GM21619 (cell line): ENCODE data around the gene ANKRD2.

ENCODE experiments used
- ATAC-seq: cut with Tn5 transposase; IDR thresholded peaks from one replicate; pipeline ENCODE4 v1.9.1; 2021; ENCODE audit not compliant: unreplicated experiment

ANKRD2 gene

DNA sequence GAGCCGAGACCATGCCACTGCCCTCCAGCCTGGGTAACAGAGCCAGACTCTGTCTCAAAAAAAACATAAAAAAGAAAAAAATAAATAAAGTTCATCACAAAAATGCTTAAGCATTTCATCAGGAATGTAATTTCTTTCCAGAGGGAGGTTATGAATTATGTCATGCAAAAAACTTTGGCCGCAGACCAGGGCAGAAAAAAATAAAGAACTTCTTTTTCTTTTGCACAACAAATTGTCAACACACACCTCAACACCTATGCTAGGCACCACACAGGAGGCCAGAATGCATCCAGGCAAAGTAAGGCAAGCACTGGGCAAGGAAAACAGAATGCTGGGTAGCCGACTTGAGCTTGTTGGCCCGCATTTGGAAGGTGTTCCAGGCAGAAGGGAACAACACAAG lies 20.8 kb downstream of the ANKRD2 start:
- no peak for ATAC-seq

DNA sequence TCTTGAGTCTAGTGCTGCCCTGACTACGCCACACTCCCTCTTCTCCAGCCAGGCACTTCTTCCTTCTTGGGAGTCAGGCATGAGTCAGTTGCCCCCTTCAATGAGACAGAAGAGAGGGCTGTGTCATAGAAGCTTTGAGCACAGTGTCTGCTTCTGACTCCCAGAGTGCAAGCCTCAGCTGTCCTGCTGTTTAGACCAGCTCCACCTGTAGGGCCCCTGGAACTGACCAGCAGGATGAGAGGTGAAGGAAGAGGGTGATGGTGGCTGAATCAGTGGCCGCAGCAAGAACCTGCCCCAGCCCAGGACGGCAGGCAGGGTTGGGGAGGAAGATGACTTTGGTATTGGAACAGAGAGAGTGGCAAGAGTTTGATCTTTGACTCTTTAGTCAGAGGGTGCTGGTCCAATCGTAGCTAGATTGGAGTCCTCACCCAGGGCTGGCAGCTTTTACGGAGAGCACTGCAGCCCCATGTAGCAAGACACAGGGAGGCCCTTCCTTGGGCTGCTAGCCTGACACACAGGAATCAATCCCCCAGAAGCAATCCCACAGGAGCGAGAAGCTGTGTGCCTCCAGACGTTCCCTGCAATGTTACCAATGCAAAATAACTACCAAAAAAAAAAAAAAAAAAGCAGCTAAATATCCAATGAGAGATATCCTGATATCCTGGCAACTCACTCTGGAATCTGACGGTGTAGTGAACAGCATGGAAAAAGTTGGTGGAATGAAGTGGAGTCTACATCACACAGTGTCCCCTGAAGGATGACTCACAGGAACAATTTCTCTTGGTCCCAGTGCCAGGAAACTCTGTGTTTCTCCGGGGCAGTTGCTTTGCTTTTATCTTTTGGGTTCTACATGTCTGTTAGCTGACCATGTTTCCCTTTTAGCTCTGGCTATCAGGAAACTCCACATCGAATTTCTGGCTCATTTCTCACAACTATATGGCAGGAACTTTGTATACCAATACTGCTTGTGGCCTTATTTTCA lies 23.8 kb downstream of the ANKRD2 start:
- ATAC-seq: no peak

DNA sequence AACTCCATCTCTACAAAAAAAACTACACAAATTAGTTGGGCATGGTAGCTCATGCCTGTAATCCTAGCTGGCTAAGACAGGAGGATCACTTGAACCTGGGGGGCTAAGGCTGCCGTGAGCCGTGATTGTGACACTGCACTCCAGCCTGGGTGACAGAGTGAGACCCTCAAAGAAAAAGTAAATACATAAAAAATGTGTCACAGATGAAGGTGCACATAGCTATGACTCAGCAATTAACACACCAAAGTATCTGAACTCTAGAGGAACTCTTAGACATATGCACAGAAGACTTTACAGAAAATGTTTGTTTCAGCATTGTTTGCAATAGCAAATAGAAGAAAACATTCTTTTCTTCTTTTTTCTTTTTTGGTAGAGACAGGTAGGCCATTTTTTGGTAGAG lies 25.2 kb downstream of the ANKRD2 start:
- no peak for ATAC-seq

DNA sequence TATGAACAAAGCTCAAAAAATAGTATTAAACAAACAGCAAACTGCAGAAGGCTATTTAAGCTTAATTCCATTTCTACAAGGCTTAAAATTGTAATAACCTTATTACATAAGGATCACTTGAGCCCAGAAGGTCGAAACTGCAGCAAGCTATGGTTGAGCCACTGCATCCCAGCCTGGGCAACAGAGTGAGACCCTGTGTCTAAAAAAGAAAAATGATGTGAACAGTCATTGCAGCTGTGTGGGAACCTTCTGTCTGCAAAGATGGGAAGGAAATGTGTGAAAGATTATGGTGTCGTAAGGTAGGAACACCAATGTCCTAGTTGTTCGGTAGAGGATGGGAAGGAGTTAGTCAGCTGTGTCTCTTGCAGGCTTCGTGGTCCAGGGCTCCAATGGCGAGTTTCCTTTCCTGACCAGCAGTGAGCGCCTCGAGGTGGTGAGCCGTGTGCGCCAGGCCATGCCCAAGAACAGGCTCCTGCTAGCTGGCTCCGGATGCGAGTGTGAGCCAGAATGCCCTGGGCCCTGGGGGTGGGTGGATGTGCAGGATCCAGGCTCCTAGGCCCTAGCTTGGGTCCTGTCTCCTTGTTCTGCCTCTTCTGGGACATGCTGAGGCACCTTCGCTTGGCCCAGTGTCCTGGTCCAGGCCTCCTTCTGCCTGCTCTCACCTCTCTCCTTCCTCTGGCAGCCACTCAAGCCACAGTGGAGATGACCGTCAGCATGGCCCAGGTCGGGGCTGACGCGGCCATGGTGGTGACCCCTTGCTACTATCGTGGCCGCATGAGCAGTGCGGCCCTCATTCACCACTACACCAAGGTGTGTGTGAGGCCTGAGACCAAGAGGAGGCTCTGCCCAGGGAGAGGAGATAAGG lies 26.1 kb downstream of the ANKRD2 start:
- ATAC-seq: no peak

DNA sequence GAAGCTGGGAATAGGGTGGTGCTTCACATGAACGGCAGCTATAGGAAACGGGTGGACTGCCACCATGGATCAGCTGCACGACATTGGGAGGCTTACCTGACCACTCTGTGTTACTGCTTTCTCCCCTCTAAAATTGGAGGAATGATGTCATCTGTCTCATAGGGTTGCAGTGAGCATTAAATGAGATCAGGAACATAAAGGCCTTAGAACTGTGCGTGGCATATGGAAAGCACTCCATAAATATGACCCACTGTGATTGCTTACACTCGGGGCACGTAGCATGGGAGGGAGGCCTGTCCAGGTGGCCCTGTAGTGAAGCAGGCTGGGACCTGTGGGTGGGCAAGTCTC lies 26.7 kb downstream of the ANKRD2 start:
- no peak for ATAC-seq

DNA sequence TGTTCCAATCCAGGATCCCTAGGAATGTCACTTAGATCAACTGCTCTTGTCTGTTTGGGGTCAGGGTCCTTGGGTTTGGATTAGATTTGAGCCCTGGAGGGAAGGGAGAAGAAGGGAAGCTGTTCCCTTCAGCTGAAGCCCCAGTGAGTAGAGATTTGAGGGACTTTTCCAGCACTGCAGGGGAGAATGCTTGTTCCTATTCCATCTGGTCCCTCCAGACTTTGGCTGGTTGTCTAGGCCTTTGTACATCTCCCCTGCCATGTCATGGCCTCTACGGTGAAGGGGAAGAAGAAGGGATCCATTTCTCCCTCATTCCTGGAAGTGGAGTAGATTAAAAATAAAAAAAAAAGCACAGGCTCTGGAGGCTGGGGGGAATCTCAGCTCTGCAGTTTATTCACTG lies 28.0 kb downstream of the ANKRD2 start:
- ATAC-seq: no peak

DNA sequence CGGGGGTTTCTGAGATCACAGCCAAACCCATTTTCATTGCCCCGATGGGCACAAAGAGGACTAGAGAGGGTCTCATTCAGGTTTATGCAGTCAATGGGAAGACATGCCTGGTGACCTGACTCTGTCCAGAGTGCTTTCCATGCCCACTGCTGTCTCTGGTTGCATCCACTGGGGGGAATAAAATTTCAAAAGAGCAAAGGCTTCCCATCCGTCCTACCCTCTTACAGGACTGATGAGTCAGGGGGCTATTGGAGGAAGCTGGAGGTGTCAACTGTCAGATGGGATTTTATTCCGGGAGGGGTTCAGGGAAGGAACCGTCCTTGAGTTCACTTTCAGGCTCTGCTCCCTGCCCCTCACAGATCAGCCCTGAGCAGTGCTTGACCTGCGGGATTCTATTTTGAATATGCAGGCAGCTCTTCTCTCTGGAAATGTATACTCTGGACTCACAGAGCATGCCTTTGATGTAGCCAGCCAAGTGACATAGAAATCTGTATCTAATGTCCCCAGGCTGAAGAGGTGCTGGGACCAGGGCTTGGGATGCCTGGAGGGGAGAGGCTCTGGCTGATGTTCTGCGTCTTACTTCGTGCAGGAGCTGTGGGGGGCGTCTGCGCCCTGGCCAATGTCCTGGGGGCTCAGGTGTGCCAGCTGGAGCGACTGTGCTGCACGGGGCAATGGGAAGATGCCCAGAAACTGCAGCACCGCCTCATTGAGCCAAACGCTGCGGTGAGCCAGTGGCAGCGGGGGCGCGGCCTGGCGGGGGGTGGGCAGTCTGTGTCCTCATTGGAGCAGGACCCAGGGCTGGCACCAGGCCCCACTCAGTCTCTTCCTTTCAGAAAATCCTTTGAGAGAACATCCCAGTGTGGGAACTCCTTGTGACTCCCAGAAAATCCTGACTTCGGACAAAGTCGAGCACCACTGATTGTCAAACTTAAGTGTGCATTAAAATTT lies 29.0 kb downstream of the ANKRD2 start:
- no peak for ATAC-seq

DNA sequence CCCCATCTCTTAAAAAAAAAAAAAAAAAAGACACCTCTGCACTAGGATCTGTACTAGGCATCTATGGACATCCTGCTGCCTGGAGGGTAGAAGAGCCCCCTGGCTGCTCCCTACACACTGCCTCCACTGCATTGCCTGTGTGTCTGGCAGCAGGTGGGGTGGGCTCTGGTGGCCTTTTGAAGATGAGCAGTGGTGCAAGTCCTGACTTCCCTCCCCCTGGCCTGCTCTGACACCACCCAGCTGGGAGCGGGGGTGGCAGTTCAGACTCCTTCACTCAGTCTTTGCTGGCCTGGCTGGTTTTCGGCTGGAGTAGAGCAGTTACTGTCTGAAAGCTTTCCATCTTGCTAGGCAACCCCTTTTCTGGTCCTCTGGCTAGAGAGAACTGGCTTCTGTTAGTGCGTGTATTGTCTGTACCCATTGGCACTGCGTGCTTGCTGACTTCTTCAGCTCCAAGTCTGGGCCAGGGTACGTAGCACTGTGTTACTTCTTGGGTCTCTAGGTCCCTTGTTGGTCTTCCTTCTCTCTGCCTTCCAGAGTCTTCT lies 34.6 kb downstream of the ANKRD2 start:
- ATAC-seq: no peak

DNA sequence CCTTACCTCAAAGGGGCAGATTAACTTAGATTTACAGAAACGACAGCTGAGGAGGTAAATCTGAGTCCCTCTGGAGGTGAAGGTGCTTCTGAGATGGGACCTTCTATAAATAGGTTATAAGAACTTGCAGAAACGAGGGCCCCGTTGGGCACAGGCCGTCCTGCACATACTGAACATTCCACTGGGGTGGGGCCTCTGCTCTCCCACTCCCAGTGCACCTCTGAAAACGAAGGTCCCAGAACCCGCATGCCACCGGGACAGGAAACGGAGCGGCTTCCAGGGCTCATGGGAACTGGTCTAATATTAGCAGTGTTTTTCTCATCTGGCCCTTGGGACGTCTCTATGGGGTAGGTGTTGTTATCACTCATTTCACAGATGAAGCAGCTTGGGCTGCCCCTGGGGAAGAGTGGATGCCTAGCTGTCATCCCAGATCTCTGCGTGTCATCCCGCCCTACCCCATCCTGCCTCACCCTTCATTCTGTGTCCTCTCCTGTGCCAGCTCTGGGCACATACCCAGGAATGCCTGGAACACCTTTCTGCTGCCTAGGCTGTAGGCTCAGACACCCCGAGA lies 36.5 kb downstream of the ANKRD2 start:
- ATAC-seq: no peak

DNA sequence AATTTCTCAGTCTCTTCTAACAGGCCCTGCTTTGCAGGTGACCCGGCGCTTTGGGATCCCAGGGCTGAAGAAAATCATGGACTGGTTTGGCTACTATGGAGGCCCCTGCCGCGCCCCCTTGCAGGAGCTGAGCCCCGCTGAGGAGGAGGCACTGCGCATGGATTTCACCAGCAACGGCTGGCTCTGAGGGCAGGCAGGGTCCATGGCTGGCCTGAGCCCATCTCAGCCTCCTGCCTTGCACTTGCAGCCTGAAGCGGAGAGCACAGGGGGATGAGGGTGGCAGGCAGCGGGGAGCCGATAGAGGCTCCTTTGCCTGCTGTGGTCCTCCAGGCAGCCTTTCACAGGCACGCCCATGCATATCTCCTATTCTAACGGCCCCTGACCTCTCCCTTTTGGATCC lies 38.9 kb downstream of the ANKRD2 start:
- no peak for ATAC-seq

DNA sequence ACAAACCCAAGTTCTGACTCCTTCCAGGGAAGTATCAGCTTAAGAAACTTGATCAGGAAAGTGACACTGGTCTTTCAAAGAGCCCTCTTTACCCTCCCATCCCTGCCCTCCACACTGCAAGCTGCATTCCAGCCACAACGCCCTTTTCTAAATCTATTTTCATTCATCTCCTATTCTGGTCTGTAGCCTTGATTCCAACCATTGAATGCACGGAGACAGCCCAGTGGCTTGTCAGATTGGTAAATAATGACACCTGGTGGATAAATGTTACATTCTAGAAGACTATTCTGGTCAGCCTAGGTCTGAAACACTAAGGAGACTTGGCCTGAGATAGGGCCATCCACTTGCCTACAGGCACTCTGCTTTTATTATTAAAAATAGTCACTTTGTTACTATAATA lies 39.8 kb downstream of the ANKRD2 start:
- ATAC-seq: no peak

DNA sequence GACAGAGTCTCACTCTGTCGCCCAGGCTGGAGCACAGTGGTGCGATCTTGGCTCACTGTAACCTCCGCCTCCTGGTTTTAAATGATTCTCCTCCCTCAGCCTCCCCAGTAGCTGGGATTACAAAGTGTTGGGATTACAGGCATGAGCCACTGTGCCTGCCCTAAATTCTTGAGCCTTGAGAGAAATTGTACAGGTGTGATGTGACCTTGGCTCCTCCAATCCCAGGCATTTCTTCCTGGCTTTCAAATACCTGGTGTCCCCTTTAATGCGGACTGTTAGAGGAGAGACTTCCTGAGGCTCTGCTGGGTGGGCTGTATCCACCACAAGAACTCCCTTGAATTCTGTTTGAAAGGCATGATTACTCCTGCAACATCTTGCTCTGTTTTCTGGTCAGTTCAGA lies 45.7 kb downstream of the ANKRD2 start:
- ATAC-seq: no peak

DNA sequence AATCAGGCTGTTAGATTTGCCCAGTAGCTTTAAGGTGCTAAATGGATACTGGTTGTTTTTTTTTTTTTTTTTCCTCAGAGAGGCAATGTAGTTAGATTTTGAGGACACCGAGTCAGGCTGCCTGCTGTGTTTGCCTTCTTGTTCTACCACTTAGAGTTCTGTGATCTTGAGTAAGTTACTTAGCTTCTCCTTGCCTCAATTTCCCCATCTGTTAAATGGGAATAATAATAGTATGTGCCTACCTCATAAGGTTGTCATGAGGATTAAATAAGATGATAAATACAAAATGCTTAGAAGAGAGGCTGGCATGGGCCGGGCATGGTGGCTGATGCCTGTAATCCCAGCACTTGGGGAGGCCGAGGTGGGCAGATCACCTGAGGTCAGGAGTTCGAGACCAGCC lies 46.2 kb downstream of the ANKRD2 start:
- ATAC-seq: no peak

DNA sequence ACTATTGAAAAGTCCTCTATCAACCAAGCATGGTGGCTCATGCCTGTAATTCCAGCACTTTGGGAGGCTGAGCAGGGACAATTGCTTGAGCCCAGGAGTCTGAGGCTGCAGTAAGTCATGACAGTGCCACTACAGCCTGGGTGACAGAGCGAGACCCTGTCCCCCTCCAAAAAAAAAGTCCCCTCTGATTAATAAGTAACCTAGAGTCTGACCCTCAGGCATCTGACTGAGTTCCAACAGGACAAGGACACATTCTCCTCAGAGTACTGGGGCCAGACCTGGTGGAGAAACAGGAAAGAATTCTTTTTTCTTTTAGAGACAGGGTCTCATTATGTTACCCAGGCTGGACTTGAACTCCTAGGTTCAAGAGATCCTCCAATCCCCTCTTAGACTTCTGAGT lies 50.7 kb downstream of the ANKRD2 start:
- no peak for ATAC-seq

DNA sequence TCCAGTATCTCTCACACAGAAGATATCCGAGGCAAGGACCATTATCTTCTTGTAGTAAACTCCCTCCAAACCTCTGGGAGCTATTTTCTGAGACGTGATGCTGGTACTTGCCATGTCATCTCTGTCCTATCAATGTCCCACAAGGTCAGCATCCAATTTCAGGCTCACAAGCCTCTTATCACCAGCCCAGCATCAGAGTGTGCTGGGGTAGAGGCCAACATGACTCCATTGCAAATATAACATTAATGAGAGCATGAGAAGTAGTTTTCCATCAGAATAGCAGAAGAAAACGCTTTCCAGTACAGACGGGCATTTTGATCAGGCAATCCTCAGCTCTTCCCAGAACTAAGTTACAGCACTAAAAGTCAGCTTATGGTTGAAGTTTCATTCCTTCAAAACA lies 55.2 kb downstream of the ANKRD2 start:
- ATAC-seq: no peak

DNA sequence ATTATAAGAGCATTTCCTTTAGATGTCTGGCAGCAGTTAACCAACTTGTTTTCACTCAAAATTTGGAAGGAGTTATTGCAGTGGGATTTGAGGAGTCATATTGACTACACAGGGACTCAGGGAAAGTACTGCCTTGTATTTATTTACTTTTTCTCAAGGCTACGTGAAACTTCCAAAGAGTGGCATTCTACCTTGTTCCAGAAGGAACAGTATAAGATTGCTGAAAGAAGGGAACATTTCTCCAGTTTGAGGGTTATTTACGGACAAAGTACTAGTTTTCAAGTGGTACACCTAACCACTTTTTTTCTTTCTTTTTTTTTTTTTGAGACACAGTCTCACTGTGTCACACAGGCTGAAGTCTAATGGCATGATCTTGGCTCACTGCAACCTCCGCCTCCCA lies 55.6 kb downstream of the ANKRD2 start:
- ATAC-seq: no peak

DNA sequence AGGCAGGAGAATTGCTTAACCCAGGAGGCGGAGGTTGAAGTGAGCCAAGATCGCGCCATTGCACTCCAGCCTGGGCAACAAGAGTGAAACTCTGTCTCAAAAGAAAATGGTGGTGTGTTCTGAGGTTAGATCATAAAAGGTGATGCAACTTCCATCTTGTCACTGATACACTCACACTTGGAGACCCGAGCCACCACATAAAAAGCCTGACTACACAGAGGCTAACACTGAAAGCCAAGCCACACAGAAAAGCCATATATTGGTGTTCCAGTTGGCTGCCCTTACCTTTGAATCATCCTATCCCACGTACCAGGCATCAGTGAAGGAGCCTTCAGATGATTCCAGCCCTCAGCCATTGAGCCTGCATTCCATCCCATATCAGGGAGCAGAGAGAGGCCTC lies 56.7 kb downstream of the ANKRD2 start:
- no peak for ATAC-seq

DNA sequence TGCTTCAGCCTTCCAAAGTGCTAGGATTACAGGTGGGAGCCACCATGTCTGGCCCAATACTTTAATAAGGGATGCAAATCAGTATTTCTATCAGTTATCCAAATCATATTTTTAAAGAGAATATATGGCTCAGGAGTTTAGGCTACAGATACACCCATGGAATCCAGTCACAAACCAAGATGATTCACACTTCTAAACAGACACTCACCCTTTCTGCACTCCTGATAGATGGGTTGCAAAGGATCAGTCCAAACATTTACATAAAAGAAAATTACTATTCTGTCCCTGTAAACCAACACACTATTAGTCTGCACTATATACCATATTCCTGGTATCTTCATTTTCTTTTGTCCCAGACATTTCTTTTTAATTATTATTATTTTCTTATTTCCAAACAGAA lies 58.5 kb downstream of the ANKRD2 start:
- no peak for ATAC-seq

DNA sequence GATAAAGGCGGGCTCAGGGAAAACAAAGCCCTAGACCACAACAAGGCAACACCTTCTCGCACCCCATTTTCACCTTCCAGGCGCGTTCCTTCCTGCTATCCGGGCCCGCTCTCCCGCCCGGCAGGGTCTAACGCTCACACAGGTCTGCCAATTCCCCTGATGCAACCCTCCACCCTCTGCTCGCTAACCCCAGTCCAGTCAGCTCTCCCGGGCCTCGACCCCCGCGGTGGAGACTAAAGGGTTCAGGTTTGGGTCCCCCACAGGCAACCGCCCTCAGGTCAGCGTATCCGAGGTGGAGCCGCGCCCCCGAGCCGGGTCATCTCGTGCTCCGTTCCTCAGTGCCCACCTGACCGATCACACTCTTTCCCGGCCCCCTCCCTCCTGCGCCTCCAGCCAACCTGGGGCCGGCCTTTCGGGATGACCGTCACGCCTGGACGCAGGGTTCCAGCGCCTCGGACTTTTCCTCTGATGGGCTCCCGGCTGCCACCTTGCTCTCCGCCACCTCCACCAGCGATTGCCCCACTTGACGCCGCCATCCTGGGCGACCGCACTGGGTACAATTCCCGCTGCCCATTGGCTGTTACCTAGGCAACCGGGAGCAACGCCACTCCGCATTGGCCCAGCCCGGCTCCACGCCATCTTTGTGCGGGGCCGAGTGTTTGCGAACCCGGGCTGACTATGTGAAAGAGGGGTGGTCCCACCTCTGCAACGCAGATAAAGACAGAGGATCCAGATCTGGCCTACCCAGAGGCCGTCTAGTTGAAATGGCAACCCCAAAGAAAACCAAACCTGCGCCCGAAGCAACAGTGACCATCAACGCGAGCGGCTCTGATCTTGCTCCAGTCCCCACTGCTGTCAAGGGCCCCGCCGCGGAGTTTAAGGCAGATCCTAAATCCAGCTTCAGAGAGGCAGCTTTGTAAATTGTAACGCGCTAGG lies 60.6 kb downstream of the ANKRD2 start, which contains the start of gene MORN4:
TSS of gene MORN4 (minus strand) at position 552 of the 936 bp plus-strand sequence. CDS start 13,847 bp downstream, outside the sequence.
- peak; percentile 99 for ATAC-seq
